Measurements from ENCODE around the gene ZNF124. TPM values are rescaled to one million over a fixed set of nuclear protein-coding genes. Genes with fewer than 3 reads are reported as not detected.
A peak's percentile ranks its signal among the peaks of the same experiment; 100 is the strongest.

The ZNF124 gene
- total and polyA plus RNA-seq, 2 of the 13 experiments (the other 11 are each of a cell fraction or from before 2014, with no cell fraction given), result 9.7 to 134 TPM

GRCh38 chr1:247111700-247112478 is 59.9 kb downstream of the ZNF124 start (continued):
- no peak for TF ChIP-seq ZNF3 (CRISPR knock-in tag; IDR thresholded peaks at IDR 0.05)
- no peak for TF ChIP-seq AGO2 (optimal IDR thresholded peaks at IDR 0.05; ENCODE audit: low read depth, low read length)
- TF ChIP-seq BCL3 (CRISPR knock-in tag; IDR thresholded peaks at IDR 0.05), result peak; percentile 63; the same call in 1 of the 2 replicates
- TF ChIP-seq SIX1 (CRISPR knock-in tag; IDR thresholded peaks at IDR 0.05; ENCODE audit: borderline replicate concordance), result no peak
- no peak for TF ChIP-seq ZNF629 (CRISPR knock-in tag; conservative IDR thresholded peaks at IDR 0.05)
- TF ChIP-seq ZNF281 (CRISPR knock-in tag; IDR thresholded peaks at IDR 0.05; ENCODE audit: borderline replicate concordance), result no peak
- TF ChIP-seq AKAP8 (CRISPR knock-in tag; IDR thresholded peaks at IDR 0.05), result peak; percentile 47
- TF ChIP-seq, protein P1, sequence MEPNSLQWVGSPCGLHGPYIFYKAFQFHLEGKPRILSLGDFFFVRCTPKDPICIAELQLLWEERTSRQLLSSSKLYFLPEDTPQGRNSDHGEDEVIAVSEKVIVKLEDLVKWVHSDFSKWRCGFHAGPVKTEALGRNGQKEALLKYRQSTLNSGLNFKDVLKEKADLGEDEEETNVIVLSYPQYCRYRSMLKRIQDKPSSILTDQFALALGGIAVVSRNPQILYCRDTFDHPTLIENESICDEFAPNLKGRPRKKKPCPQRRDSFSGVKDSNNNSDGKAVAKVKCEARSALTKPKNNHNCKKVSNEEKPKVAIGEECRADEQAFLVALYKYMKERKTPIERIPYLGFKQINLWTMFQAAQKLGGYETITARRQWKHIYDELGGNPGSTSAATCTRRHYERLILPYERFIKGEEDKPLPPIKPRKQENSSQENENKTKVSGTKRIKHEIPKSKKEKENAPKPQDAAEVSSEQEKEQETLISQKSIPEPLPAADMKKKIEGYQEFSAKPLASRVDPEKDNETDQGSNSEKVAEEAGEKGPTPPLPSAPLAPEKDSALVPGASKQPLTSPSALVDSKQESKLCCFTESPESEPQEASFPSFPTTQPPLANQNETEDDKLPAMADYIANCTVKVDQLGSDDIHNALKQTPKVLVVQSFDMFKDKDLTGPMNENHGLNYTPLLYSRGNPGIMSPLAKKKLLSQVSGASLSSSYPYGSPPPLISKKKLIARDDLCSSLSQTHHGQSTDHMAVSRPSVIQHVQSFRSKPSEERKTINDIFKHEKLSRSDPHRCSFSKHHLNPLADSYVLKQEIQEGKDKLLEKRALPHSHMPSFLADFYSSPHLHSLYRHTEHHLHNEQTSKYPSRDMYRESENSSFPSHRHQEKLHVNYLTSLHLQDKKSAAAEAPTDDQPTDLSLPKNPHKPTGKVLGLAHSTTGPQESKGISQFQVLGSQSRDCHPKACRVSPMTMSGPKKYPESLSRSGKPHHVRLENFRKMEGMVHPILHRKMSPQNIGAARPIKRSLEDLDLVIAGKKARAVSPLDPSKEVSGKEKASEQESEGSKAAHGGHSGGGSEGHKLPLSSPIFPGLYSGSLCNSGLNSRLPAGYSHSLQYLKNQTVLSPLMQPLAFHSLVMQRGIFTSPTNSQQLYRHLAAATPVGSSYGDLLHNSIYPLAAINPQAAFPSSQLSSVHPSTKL (CRISPR knock-in tag; IDR thresholded peaks at IDR 0.05), result peak; percentile 30; the same call in 1 of the 2 replicates
- TF ChIP-seq MEF2D (CRISPR knock-in tag; IDR thresholded peaks at IDR 0.05), result peak; percentile 59; the same call in 1 of the 2 replicates
- TF ChIP-seq NAIF1 (CRISPR knock-in tag; IDR thresholded peaks at IDR 0.05; ENCODE audit: borderline replicate concordance), result no peak
- TF ChIP-seq ZNF44 (CRISPR knock-in tag; IDR thresholded peaks at IDR 0.05), result 0 out of 2 replicates have a peak, but pooled peaks have one; percentile 32
- TF ChIP-seq FOXP1 (IDR thresholded peaks at IDR 0.05), result no peak
- no peak for TF ChIP-seq FOXP1 (CRISPR knock-in tag; IDR thresholded peaks at IDR 0.05)
- no peak for TF ChIP-seq CENPT (CRISPR knock-in tag; IDR thresholded peaks at IDR 0.05; ENCODE audit: low read depth)
- no peak for TF ChIP-seq NFYC (CRISPR knock-in tag; IDR thresholded peaks at IDR 0.05)
- TF ChIP-seq SMARCE1 (IDR thresholded peaks at IDR 0.05; ENCODE audit: borderline replicate concordance), result no peak
- TF ChIP-seq ZNF530 (CRISPR knock-in tag; IDR thresholded peaks at IDR 0.05; ENCODE audit: low read depth), result no peak
- TF ChIP-seq ZNF124 (CRISPR knock-in tag; IDR thresholded peaks at IDR 0.05), result no peak
- TF ChIP-seq ZNF782 (CRISPR knock-in tag; IDR thresholded peaks at IDR 0.05; ENCODE audit: borderline replicate concordance), result no peak; the same call in none of the 2 replicates
- no peak; the same call in 1 of the 2 replicates for TF ChIP-seq HMG20B (CRISPR knock-in tag; conservative IDR thresholded peaks at IDR 0.05)
- TF ChIP-seq TARDBP (CRISPR knock-in tag; IDR thresholded peaks at IDR 0.05), result peak; percentile 67; the same call in 1 of the 2 replicates
- TF ChIP-seq ZNF547 (CRISPR knock-in tag; IDR thresholded peaks at IDR 0.05), result peak; percentile 57
- TF ChIP-seq CCAR2 (optimal IDR thresholded peaks at IDR 0.05; ENCODE audit: low read depth, low read length), result no peak
- no peak for TF ChIP-seq NFIC (IDR thresholded peaks at IDR 0.05; ENCODE audit: low read length)
- no peak for TF ChIP-seq RFX5 (IDR thresholded peaks at IDR 0.05; ENCODE audit: low read depth, low read length)

All from HepG2 (cell line).